ENCODE measurements around the gene EIF3M.

- TF ChIP-seq EZH2 (IDR thresholded peaks at IDR 0.05; ENCODE audit: insufficient read depth, poor library complexity, severe bottlenecking) (no peak), EZH2phosphoT487 (IDR thresholded peaks at IDR 0.05; ENCODE audit: insufficient read depth, low read depth) (no peak)
Observed at GRCh38 chr11:32573228-32573627, 10.4 kb upstream of the EIF3M start.
